Heart left ventricle (tissue), 16 donors: ENCODE results near the gene NDUFB11. TPM values are rescaled to one million over a fixed set of nuclear protein-coding genes. Genes with fewer than 3 reads are reported as not detected.

Source experiments
- ATAC-seq, 4 donors: fragments of 200-7000 bp; cut with Tn5 transposase; one replicate each; pipeline ENCODE4 v1.9.1; 2020 to 2022; ENCODE audit warnings: moderate library complexity in 4 of 4, mild to moderate bottlenecking in 3 of 4, moderate number of reproducible peaks in 1 of 4
- DNase-seq, 5 donors: peaks; one replicate each; pipeline ENCODE4 v3.0.0-alpha.2; 2020
- H3K27ac ChIP-seq, 12 donors: fragments of 200-600 bp; sonication (generic) in 4 of 12; one replicate each; pipeline versions ENCODE4 v1.5.0 to v1.8.0; 2016 to 2022; ENCODE audit warnings: mild to moderate bottlenecking in 2 of 12
- H3K27me3 ChIP-seq, 9 donors: fragments of 200-600 bp; sonication (generic) in 2 of 9; one replicate each; pipeline versions ENCODE4 v1.5.1 to v1.8.0; 2016 to 2022; ENCODE audit warnings: mild to moderate bottlenecking in 3 of 9
- H3K36me3 ChIP-seq, 9 donors: fragments of 200-600 bp; sonication (generic) in 2 of 9; one replicate each; pipeline versions ENCODE4 v1.5.0 to v1.8.0; 2018 to 2022; ENCODE audit warnings: mild to moderate bottlenecking in 2 of 9
- H3K4me1 ChIP-seq, 12 donors: fragments of 200-600 bp; sonication (generic) in 4 of 12; one replicate each; pipeline versions ENCODE4 v1.5.0 to v1.8.0; 2016 to 2022; ENCODE audit warnings: mild to moderate bottlenecking in 3 of 12
- H3K4me3 ChIP-seq, 12 donors: fragments of 200-600 bp; sonication (generic) in 4 of 12; one replicate each; pipeline versions ENCODE4 v1.5.0 to v1.8.0; 2017 to 2022; ENCODE audit warnings: mild to moderate bottlenecking in 9 of 12, moderate library complexity in 4 of 12
- H3K9me3 ChIP-seq, 12 donors: fragments of 200-600 bp; sonication (generic) in 4 of 12; one replicate each; pipeline versions ENCODE4 v1.5.0 to v1.8.0; 2016 to 2022; ENCODE audit warnings: mild to moderate bottlenecking in 1 of 12
- POLR2A ChIP-seq, 2 donors: fragments of 450-650 bp; IDR thresholded peaks; one replicate each; pipeline ENCODE4 v1.6.1; 2017; ENCODE audit warnings: antibody characterized with exemption in 2 of 2, mild to moderate bottlenecking in 2 of 2, moderate library complexity in 2 of 2
- WGBS, 4 donors: extraction: QIAGEN DNeasy Blood & Tissue Kit in 2 of 4; methylation state at CpG; one replicate each; pipeline versions ENCODE4 v1.1.5 to v1.1.7; 2013 to 2018; 5-methylcytosine and 5-hydroxymethylcytosine counted together
- intact Hi-C, 10 donors: fragments of 100-400 bp; cut with DNase I; formaldehyde crosslinking; loops; one replicate each; pipeline versions ENCODE4 v1.11.1 to v1.14.2; 2022
- polyA plus RNA-seq, 2 donors: library from polyadenylated mRNA; stranded (reverse); fragments of 200-250 nt; gene quantifications; one replicate each; pipeline ENCODE4 v1.2.3, GENCODE V29; 2013
- total RNA-seq, 9 donors: library from RNA; depleted of rRNA in 2 of 9; stranded (reverse); fragments of >200 nt in 2 of 9; fragmentation: NEBNext Ultra II Directional in 3 of 9; extraction: Animal tissue kit (Norgen Biotek cat#: 25700) in 3 of 9; gene quantifications; one replicate each; pipeline versions ENCODE4 v1.1.0 to v1.2.4, GENCODE V29; 2016 to 2023
- TF ChIP-seq, protein P1 (sequence below), 12 donors: fragments of 200-600 bp; sonication (generic) in 4 of 12; IDR thresholded peaks; one replicate each; pipeline versions ENCODE4 v1.5.0 to v1.8.0; 2018 to 2022; ENCODE audit warnings: antibody characterized with exemption in 12 of 12, mild to moderate bottlenecking in 5 of 12
- donor health status: ischemic (EF 13 %, LVEDD 7.1; RV severe dilation, severe dysfunction).
- donor health status: healthy with polysubstance abuse.
- donor health status: DM: no; HTN: yes; CAD: no.
- donor health status: DM: no; HTN: no; CAD: no.
- donor health status: ischemic (EF 25% LVEDD 6.9; RV normal size, moderate dysfunction).
- donor health status: ischemic (EF 25% LVEDD 5.7; RV mildly dilated, moderate dysfunction).
- donor health status: healthy.
- donor health status: DM: yes; HTN: yes; CAD: no.
- donor health status: ischemic (EF 35%, LVEDD 5.7; RV mildly dilated, moderate dysfunction).
- donor health status: nonischemic (EF 11% LVEDD 7.7; RV severe dilation, severe dysfunction).
- donor health status: DM: yes; HTN: yes; CAD: no.
- donor health status: PGD.
- donor health status: ischemic (EF 29% LVEDD 5.4; RV normal size, mild dysfunction).
- donor health status: nonischemic (EF 23%, LVEDD 6.1; RV moderate dilation, normal function).

The NDUFB11 gene
- total and polyA plus RNA-seq, 11 donors = 128 to 254 (median 173) TPM

DNA sequence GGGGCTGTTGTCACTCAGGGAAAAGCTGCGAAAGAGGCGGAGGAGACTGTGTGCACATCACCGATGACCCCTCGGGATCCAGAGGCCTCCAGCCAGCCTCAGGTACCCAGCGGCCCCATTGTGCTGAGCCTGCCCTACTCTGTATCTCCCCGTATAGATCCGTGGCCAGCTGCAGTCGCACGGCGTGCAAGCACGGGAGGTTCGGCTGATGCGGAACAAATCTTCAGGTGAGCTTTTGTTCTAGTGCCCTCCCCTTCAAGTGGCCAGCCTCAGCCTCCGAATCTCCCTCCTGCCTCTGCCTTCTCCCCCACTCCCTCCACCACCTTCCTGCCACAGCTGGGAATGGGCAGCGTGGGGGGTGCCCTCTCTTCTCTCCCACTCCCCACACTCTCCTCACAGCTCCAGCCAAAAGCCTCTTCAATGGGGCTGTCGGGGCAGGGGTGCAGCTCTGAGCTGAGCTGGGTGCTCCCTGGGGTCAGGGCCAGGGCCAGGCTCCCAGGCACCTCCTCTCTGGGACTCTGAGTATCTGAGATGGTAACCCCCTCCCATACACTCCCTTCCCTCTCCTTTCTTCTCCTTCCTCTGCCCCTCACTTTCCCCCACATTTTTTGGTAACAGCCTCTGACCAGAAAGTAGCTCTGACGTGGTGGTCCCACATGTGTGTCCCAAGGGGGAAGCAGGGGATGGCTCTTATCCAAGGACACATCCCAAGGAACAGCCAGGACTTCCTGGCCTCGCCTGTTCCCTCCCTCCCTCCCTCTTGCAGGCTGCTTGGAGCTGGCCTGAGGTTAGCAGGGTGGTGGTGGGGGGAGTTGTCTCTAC lies 28.7 kb upstream of the NDUFB11 start:
- no peak for TF ChIP-seq POLR2A (IDR thresholded peaks at IDR 0.05)
- TF ChIP-seq, protein P1, sequence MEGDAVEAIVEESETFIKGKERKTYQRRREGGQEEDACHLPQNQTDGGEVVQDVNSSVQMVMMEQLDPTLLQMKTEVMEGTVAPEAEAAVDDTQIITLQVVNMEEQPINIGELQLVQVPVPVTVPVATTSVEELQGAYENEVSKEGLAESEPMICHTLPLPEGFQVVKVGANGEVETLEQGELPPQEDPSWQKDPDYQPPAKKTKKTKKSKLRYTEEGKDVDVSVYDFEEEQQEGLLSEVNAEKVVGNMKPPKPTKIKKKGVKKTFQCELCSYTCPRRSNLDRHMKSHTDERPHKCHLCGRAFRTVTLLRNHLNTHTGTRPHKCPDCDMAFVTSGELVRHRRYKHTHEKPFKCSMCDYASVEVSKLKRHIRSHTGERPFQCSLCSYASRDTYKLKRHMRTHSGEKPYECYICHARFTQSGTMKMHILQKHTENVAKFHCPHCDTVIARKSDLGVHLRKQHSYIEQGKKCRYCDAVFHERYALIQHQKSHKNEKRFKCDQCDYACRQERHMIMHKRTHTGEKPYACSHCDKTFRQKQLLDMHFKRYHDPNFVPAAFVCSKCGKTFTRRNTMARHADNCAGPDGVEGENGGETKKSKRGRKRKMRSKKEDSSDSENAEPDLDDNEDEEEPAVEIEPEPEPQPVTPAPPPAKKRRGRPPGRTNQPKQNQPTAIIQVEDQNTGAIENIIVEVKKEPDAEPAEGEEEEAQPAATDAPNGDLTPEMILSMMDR (IDR thresholded peaks at IDR 0.05) = no peak
- H3K27me3 ChIP-seq = peaks cover 0 to 15% (median 0%) of the 10 kb centered on the region in 9 donors
- no peak overlapping the region for H3K4me3 ChIP-seq
- no peaks in the 10 kb centered on the region for H3K9me3 ChIP-seq
- peaks cover 0 to 12% (median 0%) of the 10 kb centered on the region in 12 donors for H3K4me1 ChIP-seq
- intact Hi-C loops = no loop called here
- DNase-seq (peak in 1 of 5 donors; percentile 24), ATAC-seq (no peak)
- WGBS, 4 donors = 76 to 89% (median 81%) methylated on average over 18 of the region's 18 CpGs
- H3K27ac ChIP-seq = no peak overlapping the region
- peaks cover 0 to 76% (median 68%) of the 10 kb centered on the region in 9 donors for H3K36me3 ChIP-seq

DNA sequence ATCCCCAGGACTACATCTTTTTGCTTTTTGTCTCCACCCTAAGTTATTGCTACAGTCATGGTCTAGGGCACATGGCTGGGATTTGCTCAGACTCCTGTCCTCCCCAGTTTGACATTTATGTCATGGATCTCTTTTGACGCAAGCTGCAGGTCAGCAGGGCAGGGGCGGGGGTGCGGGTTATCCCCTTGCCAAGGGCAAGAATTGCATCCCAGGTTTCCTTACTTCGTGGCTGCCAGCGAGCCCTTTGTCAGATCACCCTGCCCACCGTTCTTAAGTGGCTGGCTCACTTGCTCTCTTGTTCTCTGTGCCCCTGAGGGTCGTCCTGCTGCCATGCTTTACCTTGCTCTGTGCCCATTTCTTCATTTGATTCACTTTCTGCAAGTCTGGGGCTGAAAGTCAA lies 28.0 kb upstream of the NDUFB11 start:
- intact Hi-C loops = no loop called here
- Histone ChIP-seq H3K27ac (no peak overlapping the region), H3K4me1 (peaks cover 0 to 12% (median 0%) of the 10 kb centered on the region in 12 donors), H3K36me3 (peaks cover 0 to 71% (median 62%) of the 10 kb centered on the region in 9 donors), H3K27me3 (peaks cover 0 to 15% (median 0%) of the 10 kb centered on the region in 9 donors), H3K4me3 (no peak overlapping the region), H3K9me3 (no peaks in the 10 kb centered on the region)
- no peak for TF ChIP-seq POLR2A (IDR thresholded peaks at IDR 0.05)
- TF ChIP-seq, protein P1 (IDR thresholded peaks at IDR 0.05) = no peak
- ATAC-seq (no peak), DNase-seq (no peak)
- 83 to 91% (median 85%) methylated on average over 7 of the region's 7 CpGs for WGBS, 4 donors

DNA sequence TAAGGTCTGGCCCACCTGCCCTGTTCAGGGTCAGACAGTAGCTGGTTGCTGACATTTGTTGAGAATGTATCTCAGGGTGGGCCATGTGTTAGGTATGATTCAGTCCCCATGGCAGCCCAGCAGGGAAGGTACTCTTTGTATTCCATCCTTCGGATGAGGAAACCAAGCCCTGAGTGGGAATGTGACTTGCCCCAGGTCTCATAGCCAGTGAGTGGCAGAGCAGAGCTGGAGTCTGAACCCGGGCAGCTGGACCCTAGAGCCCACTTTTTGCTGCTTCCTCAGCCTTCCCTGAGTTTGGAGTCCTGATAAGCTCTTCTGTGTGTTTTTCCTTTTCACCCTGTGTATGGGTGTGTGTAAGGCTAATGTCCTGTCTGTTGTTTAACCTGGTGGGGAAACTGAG lies 27.5 kb upstream of the NDUFB11 start:
- no peak overlapping the region for H3K4me3 ChIP-seq
- peaks cover 0 to 65% (median 56%) of the 10 kb centered on the region in 9 donors for H3K36me3 ChIP-seq
- intact Hi-C loops = no loop called here
- peaks cover 0 to 11% (median 0%) of the 10 kb centered on the region in 9 donors for H3K27me3 ChIP-seq
- peaks cover 0 to 12% (median 0%) of the 10 kb centered on the region in 12 donors for H3K4me1 ChIP-seq
- WGBS, 4 donors = 76 to 96% (median 93%) methylated on average over 2 of the region's 2 CpGs
- H3K9me3 ChIP-seq = no peaks in the 10 kb centered on the region
- DNase-seq = no peak
- no peak for TF ChIP-seq POLR2A (IDR thresholded peaks at IDR 0.05)
- TF ChIP-seq, protein P1 (IDR thresholded peaks at IDR 0.05) = no peak
- no peak overlapping the region for H3K27ac ChIP-seq
- no peak for ATAC-seq

DNA sequence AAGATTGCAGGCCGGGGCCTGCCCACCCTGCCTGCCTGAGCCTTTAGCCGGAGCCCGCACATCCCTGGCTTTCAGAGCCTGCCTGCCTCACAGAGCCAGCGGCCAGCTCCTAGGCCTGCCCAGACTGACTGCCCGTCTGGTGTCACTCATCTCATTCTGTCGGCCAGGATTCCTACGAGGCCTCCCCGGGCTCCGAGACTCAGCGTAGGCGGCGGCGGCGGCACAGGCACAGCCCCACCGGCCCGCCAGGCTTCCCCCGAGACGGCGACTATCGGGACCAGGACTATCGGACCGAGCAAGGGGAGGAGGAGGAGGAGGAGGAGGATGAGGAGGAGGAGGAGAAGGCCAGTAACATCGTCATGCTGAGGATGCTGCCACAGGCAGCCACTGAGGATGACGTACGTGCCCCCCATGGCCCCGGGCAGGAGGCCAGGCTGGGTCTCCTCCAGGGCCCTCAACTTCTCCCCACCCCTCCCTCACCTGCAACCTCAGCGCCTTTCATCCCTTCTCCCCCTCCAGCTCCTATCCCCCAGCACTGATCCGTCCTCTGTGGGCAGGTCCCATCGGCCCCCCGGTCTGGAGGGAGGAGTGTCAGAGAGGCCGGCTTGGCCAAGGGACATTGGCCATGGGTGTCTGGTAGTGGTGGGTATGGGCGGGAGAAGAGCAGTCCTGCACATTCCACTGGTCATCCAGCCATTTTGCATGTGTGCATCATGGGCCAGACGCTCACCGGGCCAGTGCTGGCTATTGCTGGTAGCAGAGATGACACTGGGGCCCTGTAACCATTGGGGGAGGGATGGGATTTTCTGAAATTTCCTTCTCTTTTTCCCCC lies 26.6 kb upstream of the NDUFB11 start:
- peaks cover 0 to 58% (median 48%) of the 10 kb centered on the region in 9 donors for H3K36me3 ChIP-seq
- DNase-seq (no peak), ATAC-seq (no peak)
- TF ChIP-seq, protein P1 (IDR thresholded peaks at IDR 0.05) = no peak
- no peak for TF ChIP-seq POLR2A (IDR thresholded peaks at IDR 0.05)
- peaks cover 0 to 10% (median 0%) of the 10 kb centered on the region in 9 donors for H3K27me3 ChIP-seq
- no peaks in the 10 kb centered on the region for H3K9me3 ChIP-seq
- peaks cover 0 to 12% (median 0%) of the 10 kb centered on the region in 12 donors for H3K4me1 ChIP-seq
- no peak overlapping the region for H3K4me3 ChIP-seq
- no peak overlapping the region for H3K27ac ChIP-seq
- WGBS, 4 donors = 86 to 90% (median 88%) methylated on average over 31 to 34 of the region's 34 CpGs
- intact Hi-C loops = no loop called here
